ENCODE results near the gene MARVELD1. TPM values are rescaled to one million over a fixed set of nuclear protein-coding genes. Genes with fewer than 3 reads are reported as not detected.
A peak's percentile ranks its signal among the peaks of the same experiment; 100 is the strongest.

MARVELD1 gene
- total and polyA plus RNA-seq, 12 donors: 2.8 to 11.9 (median 5.8) TPM

DNA sequence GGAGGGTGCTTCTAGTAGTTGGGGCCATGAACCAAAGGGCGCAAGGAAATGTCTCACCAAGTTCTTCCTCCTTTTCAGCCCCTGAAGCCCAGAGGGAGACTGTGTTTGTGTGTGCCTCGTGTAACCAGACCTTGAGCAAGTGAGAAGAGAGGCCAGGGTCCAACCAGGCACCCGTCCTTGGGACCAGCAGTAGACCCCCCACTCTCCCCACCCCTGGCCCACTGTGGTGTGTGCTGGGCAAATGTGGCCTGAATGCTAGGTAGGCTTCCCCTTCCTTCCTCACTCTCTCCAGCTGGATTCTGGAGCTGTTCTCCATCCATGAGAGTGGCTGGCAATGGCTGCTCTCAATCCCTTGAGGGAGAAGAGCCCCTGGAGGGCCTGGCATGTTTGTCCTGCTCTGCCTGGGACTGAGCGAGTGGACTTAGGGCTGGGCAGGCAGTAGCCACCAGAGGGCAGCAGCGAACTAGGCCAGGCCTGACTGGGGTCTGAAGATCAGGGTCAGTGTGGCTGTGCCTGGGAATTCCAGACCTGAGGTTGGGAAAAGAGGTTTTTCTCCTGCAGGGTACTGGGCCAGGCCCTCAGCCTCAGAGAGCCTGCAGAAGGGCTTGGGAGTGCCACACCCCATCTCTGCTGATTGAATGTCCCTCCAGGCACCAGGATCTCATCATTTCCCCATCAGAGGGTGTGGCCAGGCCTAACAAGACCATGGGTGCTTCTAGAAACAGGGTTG lies 45.8 kb downstream of the MARVELD1 start:
- Histone ChIP-seq H3K4me1 (peaks cover 0 to 12% (median 0%) of the 10 kb centered on the region in 9 donors), H3K27ac (no peak overlapping the region)
- intact Hi-C loops (cut with DNase I): loop anchor here in 4 of 10 donors (1.0 to 10.0 kb wide), 2 partner anchors 110 to 285 kb away; no protein-coding TSS in a partner anchor

GRCh38 chr10:97759946-97760345 lies 46.4 kb downstream of the MARVELD1 start:
- peaks cover 0 to 77% (median 22%) of the 10 kb centered on the region in 9 donors for H3K36me3 ChIP-seq
- peaks cover 0 to 12% (median 0%) of the 10 kb centered on the region in 9 donors for H3K4me1 ChIP-seq
- TF ChIP-seq CTCF (IDR thresholded peaks at IDR 0.05): no peak
- no peaks in the 10 kb centered on the region for H3K27me3 ChIP-seq
- 75 to 77% methylated on average over 5 of the region's 5 CpGs for WGBS, 2 donors
- H3K27ac ChIP-seq: no peak overlapping the region
- intact Hi-C loops (cut with DNase I): loop anchor here in 9 of 10 donors (1.0 to 10.0 kb wide), 8 partner anchors 105 to 442 kb away; partner anchors contain the start of gene CRTAC1 (in 1 of the 9)
- ATAC-seq (no peak), DNase-seq (no peak)
- no peak overlapping the region for H3K4me3 ChIP-seq
- H3K9me3 ChIP-seq: no peaks in the 10 kb centered on the region

More for the DNA sequence above, 45.8 kb downstream of the MARVELD1 start:
- peak; percentile 73 to 91 (median 88) for TF ChIP-seq CTCF (IDR thresholded peaks at IDR 0.05)
- ATAC-seq (peak; percentile 75 to 93 (median 78)), DNase-seq (peak; percentile 53 to 65)
- H3K36me3 ChIP-seq: peaks cover 0 to 84% (median 29%) of the 10 kb centered on the region in 9 donors
- no peaks in the 10 kb centered on the region for H3K9me3 ChIP-seq
- 47 to 56% methylated on average over 5 of the region's 5 CpGs for WGBS, 2 donors
- H3K27me3 ChIP-seq: no peaks in the 10 kb centered on the region
- H3K4me3 ChIP-seq: no peak overlapping the region

DNA sequence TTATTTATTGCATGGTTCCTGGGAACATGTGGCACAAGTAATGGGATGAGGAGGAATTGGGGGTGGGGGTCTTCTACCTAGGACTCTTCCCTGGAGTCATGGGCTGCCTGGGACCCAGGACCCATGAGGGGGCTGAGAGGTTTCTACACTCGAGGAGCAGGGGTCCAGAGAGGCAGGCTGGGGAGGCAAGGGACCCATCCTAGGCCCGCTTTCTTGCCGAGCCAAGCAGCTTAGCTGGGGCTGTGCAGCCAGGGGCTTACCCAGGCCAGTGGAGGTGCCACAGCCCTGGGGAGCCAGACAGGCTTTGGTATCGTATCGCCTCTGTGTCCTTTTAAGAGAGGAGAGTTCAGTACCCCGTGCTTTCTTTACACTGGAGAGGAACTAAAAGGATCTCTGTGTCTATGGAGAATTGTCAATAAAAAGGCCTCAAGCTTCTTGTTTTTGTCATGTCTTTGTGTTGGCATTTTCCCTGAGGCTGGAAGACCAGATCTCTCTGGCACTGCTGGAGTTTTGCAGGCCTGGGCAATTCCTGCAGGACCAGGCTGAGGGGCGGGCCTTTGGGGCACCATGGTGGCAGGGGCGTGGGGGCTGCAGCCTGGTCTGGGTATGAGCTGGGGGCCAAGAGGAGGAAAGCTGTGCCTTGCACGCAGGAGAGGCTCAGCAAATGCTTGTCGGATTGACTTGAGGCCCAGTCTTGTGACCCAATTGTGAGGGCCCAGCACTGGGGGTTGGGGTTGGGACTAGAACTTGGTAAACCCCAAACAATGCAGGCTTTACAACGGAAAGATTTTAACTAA lies 47.1 kb downstream of the MARVELD1 start:
- no peak for ATAC-seq
- WGBS, 2 donors: 93 to 94% methylated on average over 11 of the region's 11 CpGs

More for the DNA sequence above, 47.1 kb downstream of the MARVELD1 start:
- TF ChIP-seq CTCF (IDR thresholded peaks at IDR 0.05): no peak
- no peak for DNase-seq
- no peak overlapping the region for H3K27ac ChIP-seq
- peaks cover 0 to 12% (median 0%) of the 10 kb centered on the region in 9 donors for H3K4me1 ChIP-seq
- no peaks in the 10 kb centered on the region for H3K27me3 ChIP-seq
- H3K4me3 ChIP-seq: no peak overlapping the region
- intact Hi-C loops (cut with DNase I): loop anchor here in 6 of 10 donors (2.0 to 10.0 kb wide), 7 partner anchors 104 to 442 kb away; partner anchors contain the start of gene CRTAC1 (in 1 of the 6)
- H3K9me3 ChIP-seq: no peaks in the 10 kb centered on the region
- peaks cover 0 to 70% (median 16%) of the 10 kb centered on the region in 9 donors for H3K36me3 ChIP-seq
